Nephron progenitor cell (in vitro differentiated cells): ENCODE data around the gene IL17RB.

Experiments
- DNase-seq: peaks from one replicate; pipeline ENCODE4 v3.0.0; 2021
- H3K27ac Mint-ChIP-seq: 2 replicates; pipeline ENCODE4 v1.8.0; 2021; ENCODE audit warnings: mild to moderate bottlenecking, moderate library complexity, mixed read lengths
- H3K27me3 Mint-ChIP-seq: 2 replicates; pipeline ENCODE4 v1.8.0; 2021; ENCODE audit warnings: mild to moderate bottlenecking, low read depth, mixed read lengths; ENCODE audit not compliant: poor library complexity
- H3K36me3 Mint-ChIP-seq: 2 replicates; pipeline ENCODE4 v1.8.0; 2021; ENCODE audit warnings: low read depth, mixed read lengths
- H3K4me1 Mint-ChIP-seq: 2 replicates; pipeline ENCODE4 v1.8.0; 2021; ENCODE audit warnings: mixed read lengths
- H3K4me3 Mint-ChIP-seq: 2 replicates; pipeline ENCODE4 v1.8.0; 2021; ENCODE audit warnings: mild to moderate bottlenecking, moderate library complexity, mixed read lengths
- H3K9me3 Mint-ChIP-seq: 2 replicates; pipeline ENCODE4 v1.8.0; 2021; ENCODE audit warnings: mild to moderate bottlenecking, moderate library complexity, mixed read lengths
- CTCF ChIP-seq: fragments of 200-600 bp; sonication (generic); IDR thresholded peaks from 2 replicates; pipeline ENCODE4 v1.5.0; 2021; ENCODE audit warnings: antibody characterized with exemption

IL17RB gene

GRCh38 chr3:53823956-53824657 lies 22.3 kb upstream of the IL17RB start:
- no peak for TF ChIP-seq CTCF
- no peaks in the 10 kb centered on the region for H3K36me3 Mint-ChIP-seq
- peaks cover 3% of the 10 kb centered on the region for H3K27me3 Mint-ChIP-seq
- no peak overlapping the region for H3K27ac Mint-ChIP-seq
- H3K9me3 Mint-ChIP-seq = no peaks in the 10 kb centered on the region
- no peak overlapping the region for H3K4me3 Mint-ChIP-seq
- DNase-seq = no peak
- peaks cover 8% of the 10 kb centered on the region for H3K4me1 Mint-ChIP-seq

GRCh38 chr3:53824795-53825194 lies 21.6 kb upstream of the IL17RB start:
- Mint-ChIP-seq H3K4me3 (no peak overlapping the region), H3K4me1 (peaks cover 8% of the 10 kb centered on the region), H3K27me3 (peaks cover 3% of the 10 kb centered on the region), H3K36me3 (no peaks in the 10 kb centered on the region), H3K27ac (no peak overlapping the region), H3K9me3 (no peaks in the 10 kb centered on the region)
- no peak for DNase-seq
- TF ChIP-seq CTCF = no peak

GRCh38 chr3:53826048-53826447 lies 20.3 kb upstream of the IL17RB start:
- Mint-ChIP-seq H3K4me1 (peaks cover 8% of the 10 kb centered on the region), H3K36me3 (no peaks in the 10 kb centered on the region), H3K27me3 (peaks cover 3% of the 10 kb centered on the region), H3K9me3 (no peaks in the 10 kb centered on the region), H3K27ac (no peak overlapping the region), H3K4me3 (no peak overlapping the region)
- DNase-seq = no peak
- no peak for TF ChIP-seq CTCF

- Mint-ChIP-seq H3K4me1 (peaks cover 8% of the 10 kb centered on the region), H3K27ac (no peak overlapping the region), H3K9me3 (no peaks in the 10 kb centered on the region), H3K4me3 (no peak overlapping the region), H3K27me3 (peaks cover 3% of the 10 kb centered on the region), H3K36me3 (no peaks in the 10 kb centered on the region)
- DNase-seq = no peak
- TF ChIP-seq CTCF = no peak
Measured at GRCh38 chr3:53828581-53828980, 17.8 kb upstream of the IL17RB start.

GRCh38 chr3:53829605-53830004 lies 16.8 kb upstream of the IL17RB start:
- Mint-ChIP-seq H3K27me3 (peaks cover 3% of the 10 kb centered on the region), H3K36me3 (no peaks in the 10 kb centered on the region), H3K27ac (no peak overlapping the region), H3K4me1 (no peaks in the 10 kb centered on the region), H3K9me3 (no peaks in the 10 kb centered on the region), H3K4me3 (no peak overlapping the region)
- no peak for TF ChIP-seq CTCF
- no peak for DNase-seq

- Mint-ChIP-seq H3K4me1 (no peaks in the 10 kb centered on the region), H3K36me3 (no peaks in the 10 kb centered on the region), H3K9me3 (no peaks in the 10 kb centered on the region), H3K27me3 (peaks cover 3% of the 10 kb centered on the region), H3K27ac (no peak overlapping the region), H3K4me3 (no peak overlapping the region)
- no peak for TF ChIP-seq CTCF
- DNase-seq = no peak
Measured at GRCh38 chr3:53830944-53831343, 15.4 kb upstream of the IL17RB start.
